ENCODE data around the gene SVIL. TPM values are rescaled to one million over a fixed set of nuclear protein-coding genes. Genes with fewer than 3 reads are reported as not detected.
"Not testable (repeated sequence)": the region's sequence is repeated elsewhere in the genome, so short reads cannot be mapped to it uniquely, and the experiment has no call there.

Gene SVIL
- total RNA-seq, 4 donors from 2014 or later: 585 to 1,262 (median 942) TPM

- no peaks in the 10 kb centered on the region for H3K9me3 ChIP-seq
- peaks cover 5 to 94% (median 38%) of the 10 kb centered on the region in 3 donors for H3K4me1 ChIP-seq
- H3K27ac ChIP-seq: peak overlapping the region in 3 of 4 donors; percentile 48 to 64 (median 58)
- TF ChIP-seq POLR2AphosphoS5 (IDR thresholded peaks at IDR 0.05): no peak
- TF ChIP-seq EP300 (IDR thresholded peaks at IDR 0.05): no peak
- no peak for TF ChIP-seq CTCF (IDR thresholded peaks at IDR 0.05)
- TF ChIP-seq POLR2A (IDR thresholded peaks at IDR 0.05): no peak
- no peak overlapping the region for H3K4me3 ChIP-seq
- peaks cover 0 to 19% of the 10 kb centered on the region in 2 donors for H3K36me3 ChIP-seq
- H3K27me3 ChIP-seq: no peaks in the 10 kb centered on the region
- WGBS, 2 donors (ENCODE audit: low coverage in 1 of 2): 65 to 70% methylated on average over 2 of the region's 4 CpGs
- no peak for ATAC-seq
These were observed 27.2 kb downstream of the SVIL start for GRCh38 chr10:29607576-29607975.

- H3K4me1 ChIP-seq: peaks cover 3 to 94% (median 35%) of the 10 kb centered on the region in 3 donors
These were observed 28.1 kb downstream of the SVIL start for GRCh38 chr10:29606693-29607092.

GRCh38 chr10:29604291-29604825, 30.4 kb downstream of the SVIL start:
- Histone ChIP-seq H3K27ac (peak overlapping the region in 2 of 4 donors; percentile 14 to 38), H3K4me3 (no peak overlapping the region), H3K27me3 (no peaks in the 10 kb centered on the region), H3K9me3 (no peaks in the 10 kb centered on the region), H3K36me3 (peaks cover 0 to 18% of the 10 kb centered on the region in 2 donors), H3K4me1 (peaks cover 0 to 94% (median 25%) of the 10 kb centered on the region in 3 donors)
- 70 to 92% methylated on average over 2 to 5 of the region's 9 CpGs for WGBS, 2 donors (ENCODE audit: low coverage in 1 of 2)
- no peak for ATAC-seq
- TF ChIP-seq EP300 (IDR thresholded peaks at IDR 0.05): no peak

More at GRCh38 chr10:29606693-29607092, 28.1 kb downstream of the SVIL start:
- WGBS, 2 donors (ENCODE audit: low coverage in 1 of 2): 38 to 43% methylated on average over 7 of the region's 7 CpGs
- Histone ChIP-seq H3K36me3 (peaks cover 0 to 26% of the 10 kb centered on the region in 2 donors), H3K27ac (peak overlapping the region in 2 of 4 donors; percentile 2 to 58)
- not testable (repeated sequence) for ATAC-seq, H3K27me3 ChIP-seq, H3K4me3 ChIP-seq, H3K9me3 ChIP-seq

- H3K36me3 ChIP-seq: peaks cover 0 to 13% of the 10 kb centered on the region in 2 donors
- 56 to 100% methylated on average over 2 to 3 of the region's 3 CpGs for WGBS, 2 donors (ENCODE audit: low coverage in 1 of 2)
- H3K27me3 ChIP-seq: no peaks in the 10 kb centered on the region
- H3K4me1 ChIP-seq: peaks cover 0 to 94% (median 24%) of the 10 kb centered on the region in 3 donors
- peak overlapping the region in 2 of 4 donors; percentile 35 to 80 for H3K27ac ChIP-seq
- H3K4me3 ChIP-seq: no peak overlapping the region
- no peak for TF ChIP-seq CTCF (IDR thresholded peaks at IDR 0.05)
- TF ChIP-seq POLR2A (IDR thresholded peaks at IDR 0.05): no peak
- TF ChIP-seq POLR2AphosphoS5 (IDR thresholded peaks at IDR 0.05): no peak
- TF ChIP-seq EP300 (IDR thresholded peaks at IDR 0.05): no peak
- no peaks in the 10 kb centered on the region for H3K9me3 ChIP-seq
- ATAC-seq: no peak
These were observed 31.4 kb downstream of the SVIL start for GRCh38 chr10:29603223-29603896.

GRCh38 chr10:29600821-29601220, 34.0 kb downstream of the SVIL start:
- no peak for TF ChIP-seq EP300 (IDR thresholded peaks at IDR 0.05)
- TF ChIP-seq POLR2AphosphoS5 (IDR thresholded peaks at IDR 0.05): no peak
- no peak for TF ChIP-seq CTCF (IDR thresholded peaks at IDR 0.05)
- TF ChIP-seq POLR2A (IDR thresholded peaks at IDR 0.05): no peak
- Histone ChIP-seq H3K4me1 (peaks cover 0 to 95% (median 18%) of the 10 kb centered on the region in 3 donors), H3K4me3 (no peak overlapping the region), H3K9me3 (no peaks in the 10 kb centered on the region), H3K27ac (peak overlapping the region in 2 of 4 donors; percentile 77 to 80), H3K27me3 (no peaks in the 10 kb centered on the region), H3K36me3 (peaks cover 0 to 11% of the 10 kb centered on the region in 2 donors)
- ATAC-seq: no peak
- 75 to 92% methylated on average over 6 of the region's 6 CpGs for WGBS, 2 donors (ENCODE audit: low coverage in 1 of 2)

- TF ChIP-seq POLR2AphosphoS5 (IDR thresholded peaks at IDR 0.05): no peak
- TF ChIP-seq POLR2A (IDR thresholded peaks at IDR 0.05): no peak
- no peak for TF ChIP-seq CTCF (IDR thresholded peaks at IDR 0.05)
- TF ChIP-seq EP300 (IDR thresholded peaks at IDR 0.05): no peak
- Histone ChIP-seq H3K4me1 (peaks cover 0 to 100% (median 18%) of the 10 kb centered on the region in 3 donors), H3K9me3 (no peaks in the 10 kb centered on the region), H3K4me3 (no peak overlapping the region), H3K27ac (peak overlapping the region in 3 of 4 donors; percentile 71 to 80 (median 77)), H3K36me3 (peaks cover 0 to 15% of the 10 kb centered on the region in 2 donors), H3K27me3 (no peaks in the 10 kb centered on the region)
- ATAC-seq: no peak
- no CpG with 5 or more reads among the region's 2 CpGs for WGBS, 2 donors (ENCODE audit: low coverage in 1 of 2)
These were observed 34.7 kb downstream of the SVIL start for GRCh38 chr10:29600067-29600466.
